Stomach smooth muscle (tissue), 2 donors: ENCODE results near the gene RNF113B.

Experiments used
- H3K27ac ChIP-seq: one replicate; pipeline ENCODE4 v1.7.0; 2013; ENCODE audit warnings: mild to moderate bottlenecking, low read length, inconsistent platforms
- H3K27me3 ChIP-seq, 2 donors: one replicate each; pipeline ENCODE4 v1.7.0; 2013; ENCODE audit warnings: low read length in 2 of 2; ENCODE audit not compliant: insufficient read depth in 2 of 2, control insufficient read depth in 1 of 2
- H3K36me3 ChIP-seq, 2 donors: one replicate each; pipeline ENCODE4 v1.7.0; 2013; ENCODE audit warnings: low read length in 2 of 2; ENCODE audit not compliant: control insufficient read depth in 2 of 2, insufficient read depth in 2 of 2
- H3K4me1 ChIP-seq: one replicate; pipeline ENCODE4 v1.7.0; 2013; ENCODE audit warnings: low read length; ENCODE audit not compliant: control insufficient read depth, insufficient read depth
- H3K4me3 ChIP-seq, 2 donors: one replicate each; pipeline ENCODE4 v1.7.0; 2013; ENCODE audit warnings: low read length in 2 of 2
- H3K9ac ChIP-seq, 2 donors: one replicate each; pipeline ENCODE4 v1.7.0; 2013; ENCODE audit warnings: low read length in 2 of 2, mild to moderate bottlenecking in 1 of 2
- H3K9me3 ChIP-seq, 2 donors: one replicate each; pipeline ENCODE4 v1.7.0; 2013; ENCODE audit warnings: low read length in 2 of 2; ENCODE audit not compliant: control insufficient read depth in 2 of 2
- donor health status: healthy.
- donor health status: Pancreatic carcinoma.

RNF113B gene

DNA sequence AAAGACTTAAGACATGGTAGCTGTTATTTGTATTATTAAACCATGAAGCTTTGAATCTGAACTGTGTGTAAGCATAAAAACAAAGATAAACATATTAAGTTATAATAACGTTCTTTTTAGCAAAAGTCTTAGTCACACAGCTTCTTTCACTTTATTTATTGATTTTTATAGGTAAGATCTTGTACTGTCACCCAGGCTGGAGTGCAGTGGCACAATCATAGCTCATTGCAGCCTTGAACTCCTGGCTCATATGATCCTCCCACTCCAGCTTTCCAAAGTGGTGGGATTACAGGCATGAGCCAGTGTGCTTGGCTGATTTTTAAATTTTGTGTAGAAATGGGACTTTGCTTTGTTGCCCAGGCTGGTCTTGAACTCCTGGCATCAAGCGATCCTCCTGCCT lies 20.8 kb downstream of the RNF113B start:
- no peaks in the 10 kb centered on the region for H3K9me3 ChIP-seq
- peaks cover 3% of the 10 kb centered on the region for H3K4me1 ChIP-seq
- no peaks in the 10 kb centered on the region for H3K36me3 ChIP-seq
- H3K9ac ChIP-seq, result no peak overlapping the region
- no peak overlapping the region for H3K27ac ChIP-seq
- H3K27me3 ChIP-seq, result no peaks in the 10 kb centered on the region
- H3K4me3 ChIP-seq, result no peak overlapping the region

DNA sequence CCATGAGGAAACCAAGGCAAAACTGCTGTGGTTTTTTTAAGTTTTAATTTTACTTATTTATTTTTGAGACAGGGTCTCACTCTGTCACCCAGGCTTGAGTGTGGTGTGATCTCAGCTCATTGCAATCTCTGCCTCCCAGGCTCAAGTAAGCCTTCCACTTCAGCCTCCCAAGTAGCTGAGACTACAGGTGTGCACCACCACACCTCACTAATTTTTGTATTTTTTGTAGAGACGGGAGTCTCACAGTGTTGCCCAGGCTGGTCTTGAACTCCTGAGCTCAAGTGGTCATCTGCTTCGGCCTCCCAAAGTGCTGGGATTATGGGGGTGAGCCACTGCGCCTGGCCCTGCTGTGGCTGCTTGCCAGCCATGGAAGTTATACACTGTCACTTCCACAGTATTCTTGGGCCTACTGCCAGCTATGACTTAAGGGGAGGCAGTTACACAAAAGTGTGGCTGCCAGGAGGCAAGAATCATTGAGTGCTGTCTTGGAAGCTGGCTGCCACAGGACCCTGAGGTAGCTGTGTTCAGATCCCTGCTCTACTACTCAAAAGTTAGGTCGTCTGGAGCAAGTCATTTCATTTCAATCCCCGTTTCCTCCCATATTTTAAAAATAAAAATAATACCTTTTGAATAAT lies 21.5 kb downstream of the RNF113B start:
- Histone ChIP-seq H3K36me3 (no peaks in the 10 kb centered on the region), H3K9me3 (no peaks in the 10 kb centered on the region), H3K4me3 (no peak overlapping the region), H3K27me3 (no peaks in the 10 kb centered on the region), H3K4me1 (peaks cover 3% of the 10 kb centered on the region), H3K9ac (no peak overlapping the region), H3K27ac (no peak overlapping the region)

DNA sequence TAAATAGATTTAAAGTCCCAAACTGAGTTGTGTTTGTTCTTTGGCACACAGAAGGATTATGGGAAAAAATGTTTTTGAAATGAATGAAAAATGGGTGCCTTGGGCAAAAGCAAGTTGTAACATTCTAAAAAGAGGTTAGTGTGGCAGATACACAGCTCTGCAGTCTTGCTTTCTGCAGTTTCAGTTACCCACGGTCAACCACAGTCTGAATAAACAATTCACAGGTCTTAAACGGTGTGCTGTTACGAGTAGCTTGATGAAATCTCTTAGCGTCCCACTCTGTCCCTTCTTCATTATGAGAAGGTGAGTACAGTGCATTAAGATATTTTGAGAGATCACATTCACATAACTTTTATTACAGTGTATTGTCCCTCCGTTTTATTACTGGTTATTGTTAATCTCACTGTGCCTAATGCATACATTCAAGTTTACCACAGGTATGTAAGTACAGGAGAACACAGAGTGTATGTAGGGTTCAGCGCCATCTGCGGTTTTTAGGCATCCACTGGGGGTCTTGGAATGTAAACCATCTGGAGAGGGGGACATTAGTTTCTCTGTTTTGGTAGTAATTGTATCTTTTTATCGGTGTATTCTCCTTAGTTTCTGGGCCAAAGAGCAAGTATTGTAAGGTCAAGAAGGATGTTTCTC lies 26.1 kb downstream of the RNF113B start:
- Histone ChIP-seq H3K4me1 (peaks cover 3% of the 10 kb centered on the region), H3K27me3 (no peaks in the 10 kb centered on the region), H3K27ac (no peak overlapping the region), H3K36me3 (no peaks in the 10 kb centered on the region), H3K9ac (no peak overlapping the region), H3K9me3 (no peaks in the 10 kb centered on the region), H3K4me3 (no peak overlapping the region)

DNA sequence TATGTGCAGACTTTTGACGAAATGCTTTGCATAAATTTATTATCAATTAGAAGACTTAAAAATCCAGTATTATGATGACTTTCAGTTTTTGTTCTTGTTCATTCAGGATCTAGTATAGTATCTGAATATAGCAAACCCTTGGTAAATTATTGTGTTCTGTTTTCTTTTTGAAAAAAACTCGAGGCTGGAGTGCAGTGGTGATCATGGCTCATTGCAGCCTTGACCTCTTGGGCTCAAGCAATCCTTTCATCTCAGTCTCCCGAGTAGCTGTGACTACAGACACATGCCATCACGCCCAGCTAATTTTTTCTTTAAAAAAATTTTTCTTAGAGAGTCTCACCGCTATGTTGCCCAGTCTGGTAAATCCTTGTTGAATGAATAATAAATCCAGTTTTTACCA lies 29.5 kb downstream of the RNF113B start:
- Histone ChIP-seq H3K9ac (no peak overlapping the region), H3K36me3 (no peaks in the 10 kb centered on the region), H3K4me1 (peaks cover 15% of the 10 kb centered on the region), H3K4me3 (no peak overlapping the region), H3K27ac (no peak overlapping the region), H3K27me3 (no peaks in the 10 kb centered on the region), H3K9me3 (no peaks in the 10 kb centered on the region)

DNA sequence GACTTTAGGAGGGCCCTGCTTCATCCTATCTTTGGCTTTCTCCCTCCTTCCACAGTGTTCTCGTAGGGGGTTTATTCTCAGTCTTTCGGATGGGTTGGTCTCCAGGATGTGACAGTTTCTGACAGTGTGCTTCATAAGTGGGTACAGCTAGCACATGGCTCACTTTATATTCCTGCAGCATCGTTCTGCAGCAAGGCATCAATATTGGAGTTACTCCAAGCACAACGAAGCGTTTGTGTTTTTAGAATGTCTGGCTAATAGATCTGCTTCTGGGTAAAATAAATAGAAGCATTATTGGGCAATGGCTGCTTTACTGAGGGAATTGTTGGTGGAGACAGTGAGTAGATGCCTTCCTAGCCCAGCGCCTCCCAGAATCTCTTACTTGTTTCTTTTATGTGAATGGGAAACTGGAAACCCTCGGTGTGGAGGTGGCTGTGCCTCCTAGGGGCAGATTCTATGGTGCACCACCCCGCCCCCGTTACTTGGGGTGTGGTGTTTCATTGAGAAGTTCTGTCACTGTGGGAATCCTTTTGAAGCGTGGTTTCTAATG lies 32.2 kb downstream of the RNF113B start:
- H3K36me3 ChIP-seq, result no peaks in the 10 kb centered on the region
- H3K27me3 ChIP-seq, result no peaks in the 10 kb centered on the region
- peaks cover 20% of the 10 kb centered on the region for H3K4me1 ChIP-seq
- H3K27ac ChIP-seq, result no peak overlapping the region
- peak overlapping the region; percentile 77 to 81 for H3K4me3 ChIP-seq
- no peaks in the 10 kb centered on the region for H3K9me3 ChIP-seq
- peak overlapping the region; percentile 37 to 62 for H3K9ac ChIP-seq

DNA sequence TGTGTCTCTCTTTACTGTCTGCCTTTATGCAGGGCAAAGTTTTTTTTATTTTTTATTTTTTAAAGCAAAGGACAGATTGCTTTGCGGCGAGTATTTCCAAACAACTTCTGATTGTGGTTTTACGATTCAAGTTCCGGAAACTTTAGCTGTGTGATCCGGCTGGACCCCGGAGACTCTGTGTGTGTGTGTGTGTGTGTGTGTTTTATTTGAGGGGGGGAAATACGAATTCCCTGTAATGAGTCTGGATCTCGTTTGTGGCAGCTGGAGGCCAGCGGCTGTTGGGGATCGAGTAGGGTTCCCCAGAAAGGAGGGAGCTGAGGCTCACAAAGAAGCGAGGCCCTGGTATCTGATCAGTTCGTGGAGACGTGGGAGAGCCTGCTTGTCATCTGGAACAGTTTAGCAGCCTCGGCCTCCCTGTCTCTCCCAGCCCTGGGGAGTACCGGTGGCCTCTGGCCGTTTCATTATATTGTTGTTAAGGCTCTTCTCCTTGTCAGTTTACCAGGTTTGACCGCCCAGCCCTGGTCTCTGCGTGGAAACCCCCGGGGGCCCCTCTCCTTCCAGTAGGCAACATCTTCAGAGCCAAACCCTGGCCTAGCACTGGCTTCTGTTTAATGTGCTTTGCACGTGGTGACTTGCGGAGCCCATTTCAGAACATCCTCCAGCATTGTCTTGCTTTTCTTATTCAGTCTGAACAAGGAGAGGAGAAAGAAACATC lies 32.9 kb downstream of the RNF113B start:
- Histone ChIP-seq H3K27me3 (no peaks in the 10 kb centered on the region), H3K9me3 (no peaks in the 10 kb centered on the region), H3K36me3 (no peaks in the 10 kb centered on the region), H3K9ac (peak overlapping the region; percentile 55 to 62), H3K4me1 (peaks cover 20% of the 10 kb centered on the region), H3K4me3 (peak overlapping the region; percentile 77 to 81), H3K27ac (no peak overlapping the region)

DNA sequence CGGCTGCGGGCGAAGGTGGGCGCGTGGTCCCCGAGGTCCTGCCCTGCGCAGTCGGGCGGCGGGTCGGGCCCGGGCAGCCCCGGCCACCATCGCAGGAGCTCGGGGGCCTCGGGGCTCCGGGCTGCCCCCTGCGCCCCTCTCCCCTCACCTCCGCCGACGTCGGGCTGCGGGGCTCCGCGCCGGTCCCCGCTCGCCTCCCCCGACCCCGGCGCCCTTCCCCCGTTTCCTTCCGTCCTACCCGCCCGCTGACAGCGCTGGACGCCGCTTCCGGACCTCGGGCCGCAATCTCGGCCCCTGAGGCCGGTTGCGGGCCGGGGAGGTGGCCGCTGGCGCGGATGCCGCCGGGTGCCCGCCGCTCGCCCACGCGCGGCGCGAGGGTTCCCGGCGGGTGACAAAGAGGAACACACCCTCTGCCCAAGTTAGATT lies 33.5 kb downstream of the RNF113B start:
- no peaks in the 10 kb centered on the region for H3K36me3 ChIP-seq
- H3K9ac ChIP-seq, result peak overlapping the region; percentile 55 to 62
- H3K4me1 ChIP-seq, result peaks cover 20% of the 10 kb centered on the region
- peak overlapping the region; percentile 77 to 81 for H3K4me3 ChIP-seq
- no peaks in the 10 kb centered on the region for H3K9me3 ChIP-seq
- H3K27ac ChIP-seq, result no peak overlapping the region
- no peaks in the 10 kb centered on the region for H3K27me3 ChIP-seq

DNA sequence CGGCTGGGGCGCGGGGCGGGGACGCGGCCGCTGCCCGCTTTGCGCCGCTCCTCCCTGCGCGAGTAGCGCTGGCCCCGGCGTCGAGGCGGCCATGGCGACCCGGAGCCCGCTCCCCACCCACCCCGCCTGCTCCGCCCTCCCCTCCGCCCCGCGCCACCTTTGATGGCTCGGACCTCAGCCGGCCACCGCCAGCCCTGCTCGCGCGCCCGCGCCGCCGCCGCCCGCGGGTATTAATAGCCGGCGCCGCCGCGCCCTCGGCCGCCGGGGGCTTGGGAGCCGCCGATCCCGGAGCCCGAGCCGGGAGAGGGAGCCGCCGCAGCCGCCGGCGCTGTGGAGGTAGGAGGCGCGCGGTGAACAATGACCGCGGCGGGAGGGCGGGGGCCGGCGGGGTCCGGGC lies 33.9 kb downstream of the RNF113B start:
- Histone ChIP-seq H3K9me3 (no peaks in the 10 kb centered on the region), H3K36me3 (no peaks in the 10 kb centered on the region), H3K27ac (no peak overlapping the region), H3K4me1 (peaks cover 20% of the 10 kb centered on the region), H3K4me3 (peak overlapping the region; percentile 77 to 81), H3K27me3 (no peaks in the 10 kb centered on the region), H3K9ac (peak overlapping the region in 1 of 2 donors; percentile 62)

DNA sequence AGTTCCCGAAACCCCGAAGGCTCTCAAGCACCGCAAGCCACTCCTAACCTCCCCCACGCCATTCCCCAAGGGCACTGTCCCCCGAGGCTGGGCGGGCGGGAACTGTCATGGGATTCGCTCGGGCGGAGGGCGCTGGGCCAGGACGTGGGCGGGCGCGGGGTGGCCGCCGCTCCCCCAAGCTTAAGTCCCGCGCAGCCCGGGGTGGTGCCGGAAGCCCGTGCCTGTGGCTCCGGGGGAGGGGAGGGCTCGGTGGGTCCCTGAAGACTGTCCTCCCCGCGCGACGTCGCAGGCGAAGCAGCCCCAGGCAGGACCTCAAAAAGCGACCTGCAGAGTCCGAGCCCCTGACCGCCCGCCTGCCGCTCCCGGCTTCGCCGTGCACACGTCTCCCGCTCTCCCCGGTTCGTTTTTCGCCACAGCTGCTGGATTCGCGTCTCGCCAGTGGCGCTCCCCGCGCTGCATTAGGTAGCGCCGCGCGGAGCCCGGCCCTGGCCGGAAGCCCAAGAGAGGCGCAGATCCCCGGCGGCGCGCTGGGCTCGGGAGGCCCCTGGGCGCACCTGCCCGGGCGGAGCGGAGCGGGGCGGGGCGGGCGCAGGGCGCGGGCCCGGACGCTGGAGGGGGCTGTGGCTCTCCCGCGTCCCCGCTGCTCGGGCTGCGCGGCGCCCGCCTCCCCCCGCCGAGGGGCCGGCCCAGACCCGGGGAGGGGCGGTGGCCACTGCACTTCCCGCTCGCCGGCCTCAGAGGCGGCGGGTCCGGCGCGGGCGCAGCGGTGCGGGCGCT lies 34.5 kb downstream of the RNF113B start, which contains the start of gene FARP1:
Gene FARP1, plus strand, starts transcription at position 715 of the 777 bp plus-strand sequence. CDS start 70,149 bp downstream, outside the sequence.
- Histone ChIP-seq H3K4me1 (peaks cover 20% of the 10 kb centered on the region), H3K9ac (peak within 1 kb of the TSS; percentile 55 to 62), H3K27ac (no peak within 1 kb of the TSS)

More for the DNA sequence above, 34.5 kb downstream of the RNF113B start, which contains the start of gene FARP1:
- Histone ChIP-seq H3K27me3 (no peaks in the 10 kb centered on the region), H3K4me3 (peak within 1 kb of the TSS; percentile 77 to 81), H3K9me3 (no peaks in the 10 kb centered on the region), H3K36me3 (no peaks in the 10 kb centered on the region)
